ENCODE measurements around the gene AURKA. TPM values are rescaled to one million over a fixed set of nuclear protein-coding genes. Genes with fewer than 3 reads are reported as not detected.

The AURKA gene
- polyA plus RNA-seq, 1 donor (not counting 4 experiments of a cell fraction or from before 2014, with no cell fraction given) = 36.1 TPM

DNA sequence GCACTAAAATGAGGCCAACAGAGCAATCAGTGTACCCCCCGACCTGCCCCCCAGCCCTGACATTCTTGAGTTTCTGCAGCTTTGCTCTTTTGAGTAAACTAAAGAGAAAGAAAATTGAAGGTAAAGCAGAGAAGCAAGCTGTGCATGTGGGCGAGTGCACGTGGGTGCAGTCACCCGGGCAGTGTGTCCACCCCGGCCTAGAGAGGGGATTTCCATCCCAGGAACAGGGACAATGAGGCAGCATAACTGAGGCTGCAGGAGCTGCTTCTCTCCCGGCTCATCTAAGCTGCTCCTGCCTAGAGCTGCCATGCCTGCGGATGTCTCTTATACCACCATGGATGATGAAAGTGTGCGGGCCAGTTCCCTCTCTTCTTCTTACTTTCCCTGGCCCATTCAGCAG lies 36.9 kb upstream of the AURKA start:
- dilution Hi-C loops (cut with MboI; ENCODE audit: extremely low pct_ligation_motif_present, low sequenced_read_pairs) = no loop called here
- H4K20me1 ChIP-seq (ENCODE audit: control insufficient read depth, extremely low read depth, insufficient read depth, low read length) = no peaks in the 10 kb centered on the region
- no peaks in the 10 kb centered on the region for H3K9me3 ChIP-seq (ENCODE audit: control insufficient read depth, low read depth, low read length)
- H3K27me3 ChIP-seq (ENCODE audit: control insufficient read depth, extremely low read depth, insufficient read depth, low read length) = no peaks in the 10 kb centered on the region
- H2AFZ ChIP-seq (ENCODE audit: control insufficient read depth, low read length) = no peak overlapping the region
- no peak overlapping the region for H3K27ac ChIP-seq (ENCODE audit: control insufficient read depth, insufficient read depth, low read length)
- H3K9ac ChIP-seq (ENCODE audit: control insufficient read depth, extremely low read depth, insufficient read depth, low read length) = no peak overlapping the region
- H3K9me1 ChIP-seq (ENCODE audit: control insufficient read depth, extremely low read depth, insufficient read depth, low read length) = no peaks in the 10 kb centered on the region
- no peaks in the 10 kb centered on the region for H3K79me2 ChIP-seq (ENCODE audit: control insufficient read depth, insufficient read depth, low read length)
- TF ChIP-seq, protein P1, sequence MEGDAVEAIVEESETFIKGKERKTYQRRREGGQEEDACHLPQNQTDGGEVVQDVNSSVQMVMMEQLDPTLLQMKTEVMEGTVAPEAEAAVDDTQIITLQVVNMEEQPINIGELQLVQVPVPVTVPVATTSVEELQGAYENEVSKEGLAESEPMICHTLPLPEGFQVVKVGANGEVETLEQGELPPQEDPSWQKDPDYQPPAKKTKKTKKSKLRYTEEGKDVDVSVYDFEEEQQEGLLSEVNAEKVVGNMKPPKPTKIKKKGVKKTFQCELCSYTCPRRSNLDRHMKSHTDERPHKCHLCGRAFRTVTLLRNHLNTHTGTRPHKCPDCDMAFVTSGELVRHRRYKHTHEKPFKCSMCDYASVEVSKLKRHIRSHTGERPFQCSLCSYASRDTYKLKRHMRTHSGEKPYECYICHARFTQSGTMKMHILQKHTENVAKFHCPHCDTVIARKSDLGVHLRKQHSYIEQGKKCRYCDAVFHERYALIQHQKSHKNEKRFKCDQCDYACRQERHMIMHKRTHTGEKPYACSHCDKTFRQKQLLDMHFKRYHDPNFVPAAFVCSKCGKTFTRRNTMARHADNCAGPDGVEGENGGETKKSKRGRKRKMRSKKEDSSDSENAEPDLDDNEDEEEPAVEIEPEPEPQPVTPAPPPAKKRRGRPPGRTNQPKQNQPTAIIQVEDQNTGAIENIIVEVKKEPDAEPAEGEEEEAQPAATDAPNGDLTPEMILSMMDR (optimal IDR thresholded peaks at IDR 0.05 in 1 of 3, IDR thresholded peaks at IDR 0.05 in 1 of 3, conservative IDR thresholded peaks at IDR 0.05 in 1 of 3; ENCODE audit: extremely low read depth in 1 of 3, insufficient read depth in 2 of 3, low read length in 3 of 3) = no peak
- no peak for TF ChIP-seq EZH2 (IDR thresholded peaks at IDR 0.05; ENCODE audit: low read length)
- no peak overlapping the region for H3K4me2 ChIP-seq (ENCODE audit: control insufficient read depth, extremely low read depth, insufficient read depth, low read depth, low read length)
- DNase-seq (ENCODE audit: low read depth, low spot score) (no peak), FAIRE-seq (no peak)
- H3K36me3 ChIP-seq (ENCODE audit: control insufficient read depth in 2 of 2, extremely low read depth in 1 of 2, insufficient read depth in 2 of 2, low read length in 2 of 2) = no peaks in the 10 kb centered on the region
- H3K4me1 ChIP-seq (ENCODE audit: control insufficient read depth, extremely low read depth, insufficient read depth, low read length) = peaks cover 13% of the 10 kb centered on the region
- no peak overlapping the region for H3K4me3 ChIP-seq (ENCODE audit: control insufficient read depth in 2 of 3, extremely low read depth in 1 of 3, insufficient read depth in 2 of 3, low read depth in 1 of 3, low read length in 3 of 3)

DNA sequence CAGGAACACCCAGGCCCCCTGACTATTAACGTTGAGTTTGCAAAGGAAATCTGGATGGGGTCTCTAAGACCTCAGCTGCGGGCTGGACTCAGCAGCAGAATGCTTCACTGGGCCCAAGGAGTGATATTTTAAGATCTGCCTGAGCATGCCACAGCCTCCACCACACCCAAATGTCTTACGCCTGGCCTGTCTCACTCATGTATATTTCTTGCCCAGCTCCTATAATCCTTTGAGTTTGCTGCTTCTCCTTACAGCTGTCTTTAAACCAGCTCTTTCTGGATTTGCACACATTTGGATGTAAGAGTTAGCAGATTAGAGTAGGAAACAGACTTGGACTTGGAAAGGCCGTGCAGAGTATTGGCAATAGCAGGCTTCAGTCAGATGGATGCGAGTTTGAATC lies 36.4 kb upstream of the AURKA start:
- Histone ChIP-seq H3K27me3 (ENCODE audit: control insufficient read depth, extremely low read depth, insufficient read depth, low read length) (no peaks in the 10 kb centered on the region), H3K79me2 (ENCODE audit: control insufficient read depth, insufficient read depth, low read length) (no peaks in the 10 kb centered on the region), H3K9me1 (ENCODE audit: control insufficient read depth, extremely low read depth, insufficient read depth, low read length) (no peaks in the 10 kb centered on the region), H3K9ac (ENCODE audit: control insufficient read depth, extremely low read depth, insufficient read depth, low read length) (no peak overlapping the region), H2AFZ (ENCODE audit: control insufficient read depth, low read length) (no peak overlapping the region), H3K4me3 (ENCODE audit: control insufficient read depth in 2 of 3, extremely low read depth in 1 of 3, insufficient read depth in 2 of 3, low read depth in 1 of 3, low read length in 3 of 3) (no peak overlapping the region), H3K9me3 (ENCODE audit: control insufficient read depth, low read depth, low read length) (no peaks in the 10 kb centered on the region), H3K4me2 (ENCODE audit: control insufficient read depth, extremely low read depth, insufficient read depth, low read depth, low read length) (no peak overlapping the region), H3K36me3 (ENCODE audit: control insufficient read depth in 2 of 2, extremely low read depth in 1 of 2, insufficient read depth in 2 of 2, low read length in 2 of 2) (no peaks in the 10 kb centered on the region), H3K27ac (ENCODE audit: control insufficient read depth, insufficient read depth, low read length) (no peak overlapping the region), H4K20me1 (ENCODE audit: control insufficient read depth, extremely low read depth, insufficient read depth, low read length) (no peaks in the 10 kb centered on the region), H3K4me1 (ENCODE audit: control insufficient read depth, extremely low read depth, insufficient read depth, low read length) (peaks cover 13% of the 10 kb centered on the region)
- TF ChIP-seq EZH2 (IDR thresholded peaks at IDR 0.05; ENCODE audit: low read length) = no peak
- TF ChIP-seq, protein P1 (optimal IDR thresholded peaks at IDR 0.05 in 1 of 3, IDR thresholded peaks at IDR 0.05 in 1 of 3, conservative IDR thresholded peaks at IDR 0.05 in 1 of 3; ENCODE audit: extremely low read depth in 1 of 3, insufficient read depth in 2 of 3, low read length in 3 of 3) = no peak
- dilution Hi-C loops (cut with MboI; ENCODE audit: extremely low pct_ligation_motif_present, low sequenced_read_pairs) = no loop called here
- DNase-seq (ENCODE audit: low read depth, low spot score) (no peak), FAIRE-seq (no peak)
